Measurements from ENCODE around the gene MICU1.

The MICU1 gene

GRCh38 chr10:72332423-72333111 lies 293.3 kb downstream of the MICU1 start:
- ChIA-PET POLR2A (interaction anchor here (1.0 to 2.1 kb wide), 4 partner anchors 11 to 59 kb away, joined by 5 to 11 read pairs (median 7); partner anchors contain the start of gene DDIT4), CTCF (interaction anchor here (0.8 to 1.8 kb wide), 10 partner anchors 7 to 284 kb away, joined by 3 to 7 read pairs (median 3); no protein-coding TSS in a partner anchor)
- no peak overlapping the region for H3K4me3 ChIP-seq (ENCODE audit: low read depth, low read length)
- DNase-seq (ENCODE audit: low read depth, low spot score): no peak
- TF ChIP-seq CTCF (IDR thresholded peaks at IDR 0.05; ENCODE audit: insufficient read depth, low read length, missing control alignments): no peak

- TF ChIP-seq CTCF (IDR thresholded peaks at IDR 0.05; ENCODE audit: insufficient read depth, low read length, missing control alignments): peak; percentile 7
- DNase-seq (ENCODE audit: low read depth, low spot score): no peak
- no peak overlapping the region for H3K4me3 ChIP-seq (ENCODE audit: low read depth, low read length)
- ChIA-PET POLR2A (interaction anchor here (0.7 to 2.1 kb wide), 5 partner anchors 10 to 65 kb away, joined by 3 to 11 read pairs (median 6); partner anchors contain the start of gene DDIT4), CTCF (interaction anchor here (0.8 to 1.8 kb wide), 11 partner anchors 8 to 435 kb away, joined by 3 to 7 read pairs (median 3); no protein-coding TSS in a partner anchor)
Observed at GRCh38 chr10:72331575-72332422, 294.1 kb downstream of the MICU1 start.

- no peak for TF ChIP-seq CTCF (IDR thresholded peaks at IDR 0.05; ENCODE audit: insufficient read depth, low read length, missing control alignments)
- DNase-seq (ENCODE audit: low read depth, low spot score): no peak
- H3K4me3 ChIP-seq (ENCODE audit: low read depth, low read length): no peak overlapping the region
- ChIA-PET CTCF (interaction anchor here (0.6 to 4.9 kb wide), 9 partner anchors 9 to 434 kb away, joined by 3 to 34 read pairs (median 4); partner anchors contain the start of gene DDIT4), POLR2A (interaction anchor here (0.6 to 1.7 kb wide), 4 partner anchors 52 to 185 kb away, joined by 3 to 10 read pairs (median 4); partner anchors contain the start of gene DDIT4)
Observed at GRCh38 chr10:72330069-72330426, 295.8 kb downstream of the MICU1 start.

GRCh38 chr10:72329290-72330068 lies 296.4 kb downstream of the MICU1 start:
- no peak overlapping the region for H3K4me3 ChIP-seq (ENCODE audit: low read depth, low read length)
- no peak for TF ChIP-seq CTCF (IDR thresholded peaks at IDR 0.05; ENCODE audit: insufficient read depth, low read length, missing control alignments)
- ChIA-PET CTCF (interaction anchor here (0.6 to 4.9 kb wide), 13 partner anchors 8 to 435 kb away, joined by 3 to 34 read pairs (median 4); partner anchors contain the start of gene DDIT4), POLR2A (interaction anchor here (0.6 to 1.7 kb wide), 3 partner anchors 52 to 71 kb away, joined by 3 to 10 read pairs (median 3); partner anchors contain the start of gene DDIT4)
- DNase-seq (ENCODE audit: low read depth, low spot score): no peak

- no peak overlapping the region for H3K4me3 ChIP-seq (ENCODE audit: low read depth, low read length)
- TF ChIP-seq CTCF (IDR thresholded peaks at IDR 0.05; ENCODE audit: insufficient read depth, low read length, missing control alignments): no peak
- no peak for DNase-seq (ENCODE audit: low read depth, low spot score)
- ChIA-PET CTCF (interaction anchor here (0.6 to 4.9 kb wide), 18 partner anchors 8 to 437 kb away, joined by 3 to 34 read pairs (median 4); partner anchors contain the start of gene DDIT4), POLR2A (interaction anchor here (1.0 to 1.2 kb wide), 2 partner anchors 50 to 55 kb away, joined by 4 to 7 read pairs; partner anchors contain the start of gene DDIT4)
Observed at GRCh38 chr10:72328829-72329204, 297.1 kb downstream of the MICU1 start.

Measured in AG04449 (cell line).